Purkinje cell (primary cell): ENCODE measurements around the gene PTGER1. TPM values are rescaled to one million over a fixed set of nuclear protein-coding genes. Genes with fewer than 3 reads are reported as not detected.

Source experiments
- polyA plus RNA-seq: library from polyadenylated mRNA; unstranded; fragments of >200 nt; fragmentation: Nextera tagmentation; gene quantifications from 2 replicates; pipeline ENCODE4 v1.2.1, GENCODE V29; 2014

The PTGER1 gene
- polyA plus RNA-seq = not detected in 2 replicates

GRCh38 chr19:14475251-14476073 lies at the start of gene PTGER1:
PTGER1 (minus strand) TSS chr19:14475354; CDS start chr19:14474320, 1,034 bp downstream.

GRCh38 chr19:14517840-14518505 lies 42.8 kb upstream of the PTGER1 start, which contains the start of gene DNAJB1:
DNAJB1 (minus strand) TSS chr19:14518397; CDS start chr19:14518349, 48 bp downstream.

DNA sequence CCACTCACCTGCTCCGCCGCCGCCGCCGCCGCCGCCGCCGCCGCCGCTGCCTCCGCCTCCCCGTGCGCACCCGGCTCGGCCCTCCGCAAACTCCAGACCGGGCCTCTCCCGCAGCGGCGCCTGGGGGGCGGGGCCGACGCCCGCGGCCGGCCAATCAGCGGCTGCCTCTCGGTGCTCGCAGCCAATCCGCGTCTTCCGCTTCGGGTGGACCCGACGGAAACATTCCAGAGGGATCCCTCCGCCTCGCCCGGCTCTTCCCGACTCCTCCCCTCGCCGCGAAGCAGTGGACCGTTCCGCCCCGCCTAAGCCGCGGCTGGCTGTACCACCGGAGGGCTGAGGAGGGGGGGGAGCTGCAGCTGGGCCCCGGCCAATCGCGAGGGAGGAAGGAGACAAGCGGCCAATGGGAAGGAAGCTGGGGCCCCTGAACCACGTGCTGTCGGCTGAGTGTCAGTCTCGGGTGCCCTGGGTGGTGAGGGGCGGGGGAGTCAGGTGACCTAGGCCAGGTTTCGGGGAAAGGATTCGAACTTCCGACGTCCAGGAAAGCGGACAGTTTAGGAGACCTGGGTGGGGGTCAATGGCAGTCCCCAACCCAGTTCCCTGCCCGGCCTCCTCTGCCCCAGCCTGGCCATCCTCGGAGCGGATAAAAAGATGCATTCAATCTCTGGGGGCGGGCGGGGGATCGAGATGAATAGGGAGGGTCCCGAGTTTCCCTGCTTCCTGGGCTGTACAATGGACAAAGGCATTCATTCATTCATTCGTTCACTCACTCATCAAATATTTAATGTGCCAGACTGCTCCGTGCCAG lies 21.1 kb upstream of the PTGER1 start, which contains the start of gene GIPC1:
Gene GIPC1, minus strand, starts transcription at position 99 of the 805 bp plus-strand sequence. CDS start 13,151 bp downstream, outside the sequence.

DNA sequence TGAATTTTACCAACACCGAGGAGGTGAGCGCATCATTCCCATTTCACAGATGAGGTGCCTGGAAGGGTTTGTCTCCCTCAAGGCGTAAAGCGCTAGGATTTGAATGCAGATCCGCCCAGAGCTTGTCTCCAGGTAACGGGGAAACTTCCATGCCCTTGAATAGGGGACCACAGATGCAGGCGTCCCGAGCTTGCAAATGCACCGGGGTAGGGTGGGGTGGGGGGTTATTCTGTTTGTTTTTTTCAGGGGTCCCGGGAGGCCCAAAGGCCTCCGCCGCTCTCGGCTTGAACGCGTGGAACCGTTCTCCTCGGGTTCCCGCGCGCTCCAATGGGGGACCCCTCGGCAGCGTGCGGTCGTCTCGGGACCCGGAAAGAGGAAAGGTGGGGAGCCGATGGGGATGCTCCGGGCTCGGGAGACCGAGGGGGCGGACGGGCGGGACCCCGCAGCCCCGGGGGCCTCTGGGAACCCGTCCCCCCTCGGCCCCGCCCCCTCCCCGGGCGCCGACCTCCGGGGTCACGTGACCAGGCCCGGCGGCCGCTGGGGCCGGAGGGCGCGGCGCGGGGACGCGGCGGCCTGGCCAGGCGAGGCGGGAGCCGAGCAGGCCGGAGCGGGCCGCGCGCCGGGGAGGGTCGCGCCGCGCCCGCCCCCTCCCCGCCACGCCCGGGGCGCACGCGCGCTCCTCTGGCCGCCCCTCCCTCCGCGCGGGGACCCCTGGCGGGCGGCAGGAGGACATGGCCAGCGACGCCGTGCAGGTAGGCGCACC lies 42.2 kb downstream of the PTGER1 start, which contains the start of gene PKN1:
Gene PKN1, plus strand, starts transcription at position 516 of the 763 bp plus-strand sequence. Its CDS starts 216 bp downstream, at position 732.

Other genes starting within 250 kb of the PTGER1 start
- 0.30 and 0.74 TPM in 2 replicates for gene ADGRE5, start 93.9 kb downstream of the PTGER1 start, polyA plus RNA-seq
- gene DDX39A, start 56.0 kb downstream of the PTGER1 start, polyA plus RNA-seq = 2.8 and 14.7 TPM in 2 replicates
- gene PKN1, start 42.0 kb downstream of the PTGER1 start, polyA plus RNA-seq = 1.1 TPM in 1 of 2 replicates, not detected in the other
- 2.8 and 7.3 TPM in 2 replicates for gene GIPC1, start 20.8 kb upstream of the PTGER1 start, polyA plus RNA-seq
- gene DNAJB1, start 43.0 kb upstream of the PTGER1 start, polyA plus RNA-seq = 24.9 and 45.0 TPM in 2 replicates
- gene TECR, start 54.2 kb upstream of the PTGER1 start, polyA plus RNA-seq = 359 and 536 TPM in 2 replicates
- 196 and 241 TPM in 2 replicates for gene NDUFB7, start 96.7 kb upstream of the PTGER1 start, polyA plus RNA-seq
- gene CLEC17A, start 107.7 kb upstream of the PTGER1 start, polyA plus RNA-seq = not detected in 2 replicates
- not detected in 2 replicates for gene ADGRE3, start 199.5 kb upstream of the PTGER1 start, polyA plus RNA-seq
- gene ZNF333, start 214.7 kb upstream of the PTGER1 start, polyA plus RNA-seq = 3.1 and 3.3 TPM in 2 replicates